ENCODE measurements around the gene EGFL8. TPM values are rescaled to one million over a fixed set of nuclear protein-coding genes. Genes with fewer than 3 reads are reported as not detected.

EGFL8 gene
- total and polyA plus RNA-seq, 2 donors (not counting 3 experiments of a cell fraction or from before 2014, with no cell fraction given) = 9.0 to 12.6 TPM

GRCh38 chr6:32158052-32158451, 6.3 kb upstream of the EGFL8 start:
- H3K27ac ChIP-seq (ENCODE audit: insufficient read depth, low read depth, low read length) = no peak overlapping the region
- no peaks in the 10 kb centered on the region for H3K27me3 ChIP-seq (ENCODE audit: control insufficient read depth in 2 of 2, insufficient read depth in 2 of 2, low read length in 2 of 2)
- peaks cover 0 to 7% of the 10 kb centered on the region in 2 experiments for H3K36me3 ChIP-seq (ENCODE audit: control insufficient read depth in 2 of 2, extremely low read depth in 1 of 2, insufficient read depth in 2 of 2, low read length in 2 of 2)
- H3K4me1 ChIP-seq (ENCODE audit: control insufficient read depth, extremely low read depth, insufficient read depth, low read length) = peaks cover 11% of the 10 kb centered on the region
- dilution Hi-C loops (cut with MboI; ENCODE audit: extremely low pct_ligation_motif_present, low sequenced_read_pairs) (no loop called here), intact Hi-C loops (cut with micrococcal nuclease) (no loop called here)
- no peaks in the 10 kb centered on the region for H4K20me1 ChIP-seq (replicated peaks; ENCODE audit: control insufficient read depth, extremely low read depth, insufficient read depth, low read length)
- H3K9ac ChIP-seq (replicated peaks; ENCODE audit: extremely low read depth, insufficient read depth, low read length) = no peak overlapping the region
- no peak overlapping the region for H3K4me3 ChIP-seq (replicated peaks in 1 of 3; ENCODE audit: insufficient read depth in 1 of 3, low read depth in 1 of 3, low read length in 3 of 3)
- no peaks in the 10 kb centered on the region for H3K9me1 ChIP-seq (replicated peaks; ENCODE audit: control insufficient read depth, extremely low read depth, insufficient read depth, low read length)
- ChIA-PET POLR2A (no interaction called here), CTCF (interaction anchor here (0.6 kb wide), 1 partner anchor 434 kb away, joined by 3 read pairs; no protein-coding TSS in a partner anchor)
- H3K79me2 ChIP-seq (ENCODE audit: control insufficient read depth, insufficient read depth, low read length) = peaks cover 4% of the 10 kb centered on the region
- BruUV-seq (replicated peaks) = no TSS peak
- H3K9me3 ChIP-seq (replicated peaks; ENCODE audit: control insufficient read depth, insufficient read depth, low read length) = no peaks in the 10 kb centered on the region
- TF ChIP-seq FOS (IDR thresholded peaks at IDR 0.05; ENCODE audit: borderline replicate concordance, insufficient read depth, low read length) (no peak), GATA2 (IDR thresholded peaks at IDR 0.05; ENCODE audit: insufficient read depth, insufficient read length, low read depth, low read length) (no peak), MYC (IDR thresholded peaks at IDR 0.05; ENCODE audit: low read depth, low read length) (no peak), POLR2A (IDR thresholded peaks at IDR 0.05; ENCODE audit: low read depth, low read length) (no peak), CTCF (IDR thresholded peaks at IDR 0.05; ENCODE audit: extremely low read depth in 1 of 2, insufficient read depth in 1 of 2, low read depth in 1 of 2, low read length in 2 of 2) (no peak), POLR2AphosphoS5 (IDR thresholded peaks at IDR 0.05; ENCODE audit: insufficient read depth, low read depth, low read length) (no peak), EZH2 (IDR thresholded peaks at IDR 0.05; ENCODE audit: borderline replicate concordance, low read depth, low read length, severe bottlenecking) (no peak), MAX (IDR thresholded peaks at IDR 0.05; ENCODE audit: insufficient read depth, insufficient read length) (no peak), JUN (IDR thresholded peaks at IDR 0.05; ENCODE audit: borderline replicate concordance, insufficient read depth, insufficient read length, low read depth) (no peak)
- FAIRE-seq (no peak), DNase-seq (ENCODE audit: low read depth, low spot score) (no peak)
- H3K4me2 ChIP-seq (ENCODE audit: insufficient read depth, low read length) = no peak overlapping the region
- H2AFZ ChIP-seq (ENCODE audit: low read depth, low read length) = no peak overlapping the region

All from endothelial cell of umbilical vein (primary cell).